ENCODE data around the gene MISP.

- TF ChIP-seq POLR2A (IDR thresholded peaks at IDR 0.05) (no peak), CTCF (IDR thresholded peaks at IDR 0.05) (no peak), POLR2AphosphoS5 (IDR thresholded peaks at IDR 0.05) (peak in 1 of 3 donors; percentile 19)
Observed at GRCh38 chr19:722553-723101, 28.3 kb upstream of the MISP start.

Measured in breast epithelium (tissue), 3 donors.